HG02610 (cell line): ENCODE measurements around the gene TBC1D22A.
"Not testable (repeated sequence)": the region's sequence is repeated elsewhere in the genome, so short reads cannot be mapped to it uniquely, and the experiment has no call there.

Experiments
- ATAC-seq: cut with Tn5 transposase; IDR thresholded peaks from one replicate; pipeline ENCODE4 v1.9.1; 2021; ENCODE audit warnings: mild to moderate bottlenecking, moderate library complexity; ENCODE audit not compliant: unreplicated experiment

Gene TBC1D22A

DNA sequence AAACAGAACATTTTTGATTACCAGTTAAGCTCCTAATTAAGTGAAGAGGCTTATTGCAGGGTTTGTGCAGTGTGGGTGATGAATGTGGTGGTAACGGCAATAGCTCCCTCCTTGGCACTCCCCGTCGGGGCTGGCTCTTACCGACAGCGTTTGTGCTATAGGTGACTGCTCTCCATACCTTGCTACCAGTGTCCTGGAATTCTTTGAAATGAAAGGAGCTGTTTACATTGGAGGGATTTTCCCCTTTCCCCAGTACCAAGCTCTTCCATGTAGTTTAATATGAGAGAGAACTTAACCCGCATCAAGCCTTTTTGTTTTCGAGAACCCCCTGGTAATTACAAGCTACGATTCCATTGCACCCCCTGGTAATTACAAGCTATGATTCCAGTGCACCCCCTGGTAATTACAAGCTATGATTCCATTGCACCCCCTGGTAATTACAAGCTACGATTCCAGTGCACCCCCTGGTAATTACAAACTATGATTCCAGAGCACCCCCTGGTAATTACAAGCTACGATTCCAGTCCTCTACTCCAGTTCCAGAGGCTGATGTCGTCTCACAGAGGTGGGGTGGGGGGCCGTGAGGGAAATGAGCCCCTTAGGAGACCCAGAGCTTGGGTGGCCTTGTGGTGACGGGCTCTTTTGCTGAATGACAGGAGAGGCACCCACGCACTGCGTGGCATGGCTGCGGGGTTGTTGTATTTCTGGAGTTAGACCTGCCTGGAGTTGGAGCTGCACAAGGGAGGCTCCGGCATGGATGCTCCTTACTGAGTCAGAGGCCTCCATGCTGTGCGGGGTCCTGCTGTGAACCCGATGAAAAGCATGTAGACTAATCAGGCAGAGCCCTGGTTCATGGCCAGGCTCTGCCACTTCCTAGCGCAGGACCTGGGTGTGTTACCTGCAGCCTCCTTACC lies 205.3 kb downstream of the TBC1D22A start:
- ATAC-seq, result no peak

DNA sequence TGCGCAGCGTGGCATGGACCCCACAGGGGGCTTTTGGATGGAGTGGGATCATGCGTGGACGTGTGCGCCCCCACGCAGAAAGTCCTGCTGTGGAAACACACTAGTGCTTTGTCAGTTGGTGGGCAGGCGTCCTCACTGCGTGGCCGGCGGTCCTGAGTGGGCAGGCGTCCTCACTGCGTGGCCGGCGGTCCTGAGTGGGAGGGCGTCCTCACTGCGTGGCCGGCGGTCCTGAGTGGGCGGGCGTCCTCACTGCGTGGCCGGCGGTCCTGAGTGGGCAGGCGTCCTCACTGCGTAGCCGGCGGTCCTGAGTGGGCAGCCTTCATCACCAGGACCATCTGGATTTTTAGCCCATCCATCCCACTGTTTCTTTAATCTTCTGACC lies 205.9 kb downstream of the TBC1D22A start:
- no peak for ATAC-seq

DNA sequence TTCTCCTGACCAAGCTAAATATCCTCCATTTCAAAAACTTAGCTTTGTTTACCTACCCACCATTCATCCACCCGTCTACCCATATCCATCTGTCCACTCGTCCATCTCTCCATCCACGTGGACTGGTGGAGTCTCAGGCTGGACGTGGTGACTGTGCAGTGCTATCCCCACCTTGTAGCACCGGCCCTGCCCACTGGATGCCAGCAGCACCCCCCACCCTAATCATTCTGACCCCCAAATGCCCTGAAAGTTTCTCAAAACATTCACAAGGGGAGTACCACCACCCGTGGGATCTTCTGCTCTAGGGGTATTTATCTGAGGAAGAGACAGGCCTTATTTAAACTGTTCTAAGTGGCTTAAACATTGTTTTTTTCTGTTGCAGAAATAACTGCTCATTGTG lies 206.4 kb downstream of the TBC1D22A start:
- no peak for ATAC-seq

DNA sequence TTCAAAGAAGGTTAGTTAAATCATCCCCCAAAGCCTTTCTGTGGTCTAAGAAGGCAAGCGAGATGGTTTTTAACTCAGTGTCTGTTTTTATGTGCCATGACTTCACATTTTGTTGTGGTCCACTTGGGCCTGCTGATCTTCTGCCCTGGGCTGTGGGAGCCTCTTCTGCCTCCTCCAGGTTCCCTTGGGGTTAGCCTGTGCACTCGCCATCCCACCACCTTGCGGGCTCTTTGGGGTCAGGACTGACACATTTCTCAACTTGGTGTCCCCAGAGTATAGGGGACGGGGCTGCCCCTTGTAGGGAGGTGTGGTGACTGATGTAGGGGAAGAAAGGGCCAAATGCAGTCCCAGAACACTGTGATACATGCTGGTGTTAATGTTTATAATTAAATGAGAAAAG lies 207.0 kb downstream of the TBC1D22A start:
- ATAC-seq, result peak; percentile 84

DNA sequence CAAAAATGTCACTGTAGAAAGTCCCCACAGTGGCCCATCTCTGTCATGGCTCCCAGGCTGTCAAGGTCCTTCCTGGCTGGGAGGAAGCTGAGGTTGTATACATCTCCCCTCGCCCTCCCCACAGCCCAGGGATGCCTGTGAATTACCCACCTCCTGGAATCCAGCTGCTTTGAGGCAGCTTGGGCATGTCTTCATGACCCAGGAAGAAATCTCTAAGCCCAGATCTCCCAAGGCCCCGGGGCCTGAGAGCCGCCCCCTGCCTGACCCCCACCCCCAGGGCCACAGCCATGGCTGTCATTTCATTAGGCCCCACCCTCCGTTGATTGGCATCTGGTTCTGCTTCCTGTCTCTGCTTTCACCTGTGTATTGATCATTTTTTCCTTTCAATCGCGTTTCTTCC lies 207.5 kb downstream of the TBC1D22A start:
- ATAC-seq, result peak; percentile 17

DNA sequence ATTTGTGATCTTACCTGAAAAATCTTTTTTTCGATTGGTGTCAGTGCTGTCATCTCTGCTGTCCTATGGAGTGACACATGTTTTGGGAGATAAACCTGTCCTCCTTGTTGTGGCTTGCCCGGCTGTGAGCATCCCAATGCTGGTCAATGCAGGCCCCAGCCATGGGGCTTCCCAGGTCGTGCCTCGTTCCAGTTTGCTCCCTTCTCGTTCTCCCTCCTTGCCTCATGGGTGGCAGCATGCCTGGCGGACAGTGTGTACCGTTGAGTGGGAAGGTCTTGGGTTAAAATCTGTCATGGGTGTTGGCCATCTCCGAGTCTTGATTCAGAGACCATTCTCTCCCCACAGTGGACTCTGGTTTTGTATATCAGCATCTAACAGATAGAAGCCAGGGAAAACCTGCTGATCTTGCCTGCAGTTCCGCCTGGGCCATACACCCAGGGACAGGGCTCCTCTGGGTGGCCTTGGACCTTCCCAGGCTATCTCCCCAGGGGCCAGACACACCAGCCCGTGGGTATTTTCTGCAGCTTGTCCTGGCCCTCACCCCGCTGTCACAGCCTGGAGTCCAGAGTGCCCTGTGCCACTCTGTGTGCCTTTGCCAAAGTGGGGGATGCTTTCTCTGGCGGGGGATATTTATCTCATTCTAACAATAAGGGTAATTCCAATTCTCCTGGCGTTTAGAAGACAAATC lies 208.1 kb downstream of the TBC1D22A start:
- ATAC-seq, result no peak

DNA sequence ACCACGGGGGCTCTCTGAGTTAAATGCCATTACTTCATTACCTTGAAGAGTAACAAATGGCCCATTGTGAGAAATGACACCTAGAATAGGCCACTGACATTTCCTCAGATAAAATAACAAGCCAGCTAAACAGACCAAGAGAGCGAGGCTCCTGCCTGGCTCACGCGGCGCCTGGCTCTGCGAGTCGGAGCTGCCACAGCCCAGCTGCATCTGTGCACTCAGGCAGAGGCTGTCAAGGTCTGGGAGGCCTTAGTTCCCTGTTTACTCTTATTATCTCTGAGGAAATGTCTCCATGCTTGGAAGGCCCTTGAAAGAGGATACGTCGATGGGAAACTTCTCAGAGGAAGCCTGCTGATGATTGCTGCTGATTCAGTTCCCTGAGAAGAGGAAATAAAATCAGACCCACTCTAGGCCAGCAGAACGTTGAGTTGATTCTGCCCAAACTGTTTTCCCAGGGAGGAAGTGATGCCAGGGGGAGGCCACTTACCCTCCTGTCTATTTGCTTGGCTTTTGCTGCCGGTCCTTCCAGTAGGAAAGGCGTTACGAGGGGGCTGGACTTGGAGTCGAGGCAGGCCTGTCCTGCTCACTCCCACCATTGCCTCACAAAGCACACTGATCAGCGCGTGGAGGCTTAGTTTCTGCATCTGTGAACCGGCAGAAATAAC lies 208.8 kb downstream of the TBC1D22A start:
- ATAC-seq, result no peak

DNA sequence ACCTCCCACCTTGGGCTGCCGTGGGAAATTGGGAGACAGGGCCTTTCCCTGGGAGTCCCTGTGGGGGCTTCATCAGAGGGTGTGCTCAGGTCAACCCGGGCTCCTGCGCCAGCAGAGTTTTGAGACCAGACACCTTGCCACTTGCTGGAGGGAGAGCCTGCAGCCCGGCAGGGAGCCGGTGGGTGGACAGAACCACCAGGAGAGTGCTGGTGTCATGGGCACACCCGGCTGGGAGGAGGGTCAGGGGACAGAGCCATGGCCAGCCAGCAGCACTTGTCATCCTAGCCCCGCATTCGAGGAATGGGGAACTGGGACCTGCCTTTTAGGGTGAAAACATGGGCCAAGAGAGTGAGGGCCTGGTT lies 209.3 kb downstream of the TBC1D22A start:
- ATAC-seq, result no peak

DNA sequence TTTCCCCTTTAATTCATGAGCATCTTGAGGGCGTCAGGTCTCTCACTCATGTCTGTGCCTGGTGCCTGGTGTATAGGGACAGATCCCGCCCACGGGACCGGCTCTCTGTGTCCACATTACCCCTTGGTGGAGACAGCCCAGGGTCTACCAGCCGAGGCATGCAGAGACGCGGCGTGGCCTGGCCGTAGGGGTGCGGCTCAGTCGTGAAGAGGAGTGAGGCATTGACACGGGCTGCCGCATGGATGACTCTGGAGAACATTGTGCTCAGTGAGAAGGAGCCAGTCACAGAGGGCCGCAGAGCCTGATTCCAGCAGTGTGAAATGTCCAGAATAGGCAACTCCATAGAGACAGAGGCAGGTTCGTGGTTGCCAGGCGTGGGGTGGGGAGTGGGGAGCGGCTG lies 209.8 kb downstream of the TBC1D22A start:
- no peak for ATAC-seq

DNA sequence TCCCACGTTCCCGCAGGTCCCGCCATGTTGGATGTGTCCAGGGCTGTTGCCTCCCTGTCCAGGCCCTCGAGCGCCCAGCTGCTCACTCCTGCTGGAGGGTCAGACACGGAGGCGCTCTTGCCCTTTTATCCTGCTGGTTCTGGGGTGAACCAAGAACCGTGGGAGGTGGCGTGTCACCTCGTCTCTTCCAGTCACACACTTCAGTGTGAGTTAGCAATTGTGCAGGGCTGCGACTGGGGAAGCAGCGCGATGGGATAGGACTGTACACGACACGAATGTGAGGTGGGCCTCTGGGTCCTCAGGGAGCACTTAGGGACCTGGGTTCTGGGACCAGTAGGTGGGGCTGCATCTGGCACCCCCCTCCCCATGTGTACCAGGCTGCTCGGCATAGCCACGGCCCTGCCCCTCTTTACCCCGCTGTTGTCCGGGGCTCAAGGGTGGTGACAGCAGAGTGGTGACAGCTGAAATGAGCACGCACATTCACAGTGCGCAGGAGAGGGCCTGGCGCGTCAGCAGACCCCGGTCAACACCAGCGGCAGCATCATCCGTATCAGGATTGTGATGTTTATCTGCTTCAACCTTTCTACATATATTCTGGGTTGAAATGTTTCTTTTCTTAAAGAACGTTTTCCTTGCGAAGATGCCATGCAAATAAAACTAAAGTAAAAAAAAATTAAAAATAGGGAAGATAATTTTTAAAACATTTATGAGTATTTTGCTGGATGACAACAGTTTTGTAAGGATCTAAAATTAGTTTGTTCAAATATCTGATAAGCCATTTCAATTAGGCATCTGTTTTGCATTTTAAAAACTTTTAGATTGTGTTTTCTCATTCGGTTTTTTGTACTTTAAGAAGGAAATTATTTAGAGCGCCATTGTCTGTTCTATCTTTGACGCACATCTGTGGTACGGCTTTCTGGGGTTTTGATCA lies 210.7 kb downstream of the TBC1D22A start:
- no peak for ATAC-seq

DNA sequence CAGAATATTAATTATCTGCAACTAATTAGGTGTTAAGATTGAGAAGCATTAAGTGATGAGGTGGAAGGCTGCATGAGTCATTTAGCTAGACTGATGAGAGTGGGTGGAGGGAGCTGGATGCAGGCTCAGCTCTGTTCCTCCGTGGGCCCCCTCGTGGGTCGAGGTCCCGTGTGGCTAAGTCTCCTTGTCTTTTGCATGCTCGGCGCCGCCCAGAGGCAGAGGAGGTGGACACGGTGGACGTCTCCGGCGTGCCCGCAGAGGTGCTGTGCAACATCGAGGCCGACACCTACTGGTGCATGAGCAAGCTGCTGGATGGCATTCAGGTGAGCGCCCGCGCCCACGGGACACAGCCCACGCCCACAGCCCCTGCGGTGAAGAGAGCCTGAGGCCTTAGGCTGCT lies 211.6 kb downstream of the TBC1D22A start:
- no peak for ATAC-seq

DNA sequence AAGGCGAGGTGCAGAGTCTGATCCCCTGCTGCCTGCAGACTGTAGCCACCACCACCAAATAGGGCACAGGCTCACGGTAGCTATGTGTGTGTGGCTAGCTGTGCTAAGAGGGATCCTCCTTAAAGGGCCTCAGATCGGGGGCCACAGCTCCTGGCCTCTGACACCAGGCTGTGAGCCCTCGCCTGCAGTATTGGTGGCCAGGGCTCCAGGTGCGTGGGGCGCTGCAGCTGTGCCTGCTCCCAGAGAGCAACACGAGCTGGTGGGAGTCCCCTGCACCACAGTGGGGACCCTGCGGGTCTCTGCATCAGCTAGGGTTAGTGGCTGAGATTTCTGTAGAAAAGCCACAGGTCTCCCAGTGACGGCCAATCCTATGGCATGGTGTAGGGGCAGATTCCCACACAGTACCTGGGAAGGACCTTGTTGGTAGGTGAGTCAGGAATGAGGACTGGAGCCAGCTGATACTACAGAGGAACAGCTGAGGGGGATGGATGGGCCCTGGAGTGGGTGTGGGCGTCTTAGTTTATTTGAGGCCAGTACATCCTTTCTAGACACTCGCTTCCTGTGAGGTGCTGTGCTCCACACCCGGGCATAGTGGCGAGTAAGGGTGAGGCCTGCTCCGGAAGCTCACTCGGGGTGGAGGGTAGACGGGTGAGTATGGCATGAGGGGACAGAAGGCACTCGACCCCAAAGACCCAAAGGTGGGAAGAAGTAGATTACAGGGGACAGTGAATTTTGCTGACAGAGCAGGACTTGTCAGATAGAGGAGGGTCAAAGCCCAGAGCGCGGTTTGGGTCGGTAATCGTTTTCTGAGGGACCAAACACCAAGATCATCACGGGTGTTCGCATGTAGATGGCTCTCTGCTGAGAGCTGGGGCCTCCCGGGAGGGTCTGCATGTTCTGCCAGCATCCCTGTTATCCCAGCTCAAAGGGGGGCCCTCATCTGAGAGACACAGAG lies 212.5 kb downstream of the TBC1D22A start:
- no peak for ATAC-seq

DNA sequence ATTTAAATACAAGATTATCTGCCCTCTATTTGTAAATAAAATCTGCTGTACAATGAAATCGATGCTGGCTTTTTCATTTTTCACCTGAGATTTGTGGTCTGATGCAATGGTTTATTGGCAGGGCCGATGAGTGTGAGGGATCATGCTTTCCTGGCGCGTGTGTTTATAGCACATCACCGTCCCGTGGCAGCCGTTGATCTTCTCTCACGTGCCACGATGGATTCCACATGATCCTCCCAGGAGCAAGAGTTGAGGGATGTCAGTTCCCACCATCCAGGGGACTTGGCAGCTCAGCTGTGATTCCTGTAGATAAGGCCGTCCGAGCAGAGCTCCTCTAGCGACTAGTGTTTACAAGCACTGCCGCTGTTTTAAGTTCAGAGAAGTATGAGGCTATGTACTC lies 213.7 kb downstream of the TBC1D22A start:
- ATAC-seq, result no peak

DNA sequence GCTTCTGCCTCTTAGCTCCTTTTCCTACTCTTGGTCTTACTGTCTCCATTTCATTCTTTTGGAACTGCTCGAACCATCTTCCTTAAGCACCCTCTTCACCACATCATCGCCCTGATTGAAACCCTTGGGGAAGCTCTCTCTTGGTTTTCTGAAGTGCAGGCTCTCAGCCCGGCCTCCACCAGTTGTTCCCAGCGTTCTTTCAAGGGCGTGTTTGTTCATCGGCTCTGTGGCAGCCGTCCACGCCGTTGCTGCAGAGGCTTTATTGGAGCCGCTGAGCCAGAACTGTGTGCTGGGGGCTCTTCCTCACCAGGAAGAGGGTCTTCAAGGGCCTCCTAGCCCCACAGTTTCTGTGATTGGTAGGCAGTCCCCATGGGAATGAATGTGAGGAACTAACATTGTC lies 214.1 kb downstream of the TBC1D22A start:
- ATAC-seq, result no peak

DNA sequence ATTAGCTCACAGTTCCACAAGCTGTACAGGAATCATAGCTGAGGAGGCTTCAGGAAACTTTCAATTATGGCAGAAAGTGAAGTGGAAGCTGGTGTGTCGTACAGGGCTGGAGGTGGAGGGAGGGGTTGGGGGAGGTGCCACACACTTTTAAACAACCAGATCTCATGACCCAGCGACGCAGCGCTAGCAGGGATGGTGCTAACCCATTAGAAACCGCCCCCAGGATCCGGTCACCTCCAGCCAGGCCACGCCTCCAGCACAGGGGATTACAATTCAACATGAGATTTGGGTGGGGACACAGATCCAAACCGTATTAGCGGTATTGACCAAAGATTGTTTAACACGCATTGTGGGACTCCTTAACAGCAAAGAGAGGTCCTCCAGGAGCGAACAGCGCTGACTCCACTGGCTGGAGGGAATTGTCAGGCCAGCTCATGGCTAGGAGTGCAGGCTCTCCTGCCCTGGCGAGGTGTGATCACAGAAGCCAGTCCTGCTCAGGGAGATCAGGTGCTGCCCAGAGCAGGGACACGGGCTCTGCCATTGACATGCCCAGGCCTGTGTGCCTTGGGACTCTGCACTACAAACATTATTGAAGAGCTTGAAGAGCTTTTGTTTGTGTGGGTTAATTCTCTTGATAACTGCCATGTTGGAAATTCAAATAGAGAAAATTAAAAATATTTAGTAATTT lies 215.3 kb downstream of the TBC1D22A start:
- ATAC-seq, result no peak

DNA sequence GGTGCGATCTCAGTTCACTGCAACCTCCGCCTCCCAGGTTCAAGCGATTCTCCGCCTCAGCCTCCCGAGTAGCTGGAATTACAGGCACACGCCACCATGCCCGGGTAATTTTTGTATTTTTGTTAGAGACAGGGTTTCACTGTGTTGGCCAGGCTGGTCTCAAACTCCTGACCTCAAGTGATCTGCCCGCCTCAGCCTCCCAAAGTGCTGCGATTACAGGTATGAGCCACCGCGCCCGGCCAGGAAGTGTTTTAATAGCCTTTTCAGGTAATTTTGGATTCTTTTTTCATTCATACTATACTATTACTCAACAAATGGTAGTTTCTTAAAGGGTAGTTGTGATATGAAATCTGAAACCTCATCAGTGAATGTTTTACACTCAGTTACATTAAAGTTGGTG lies 216.2 kb downstream of the TBC1D22A start:
- ATAC-seq, result not testable (repeated sequence)

DNA sequence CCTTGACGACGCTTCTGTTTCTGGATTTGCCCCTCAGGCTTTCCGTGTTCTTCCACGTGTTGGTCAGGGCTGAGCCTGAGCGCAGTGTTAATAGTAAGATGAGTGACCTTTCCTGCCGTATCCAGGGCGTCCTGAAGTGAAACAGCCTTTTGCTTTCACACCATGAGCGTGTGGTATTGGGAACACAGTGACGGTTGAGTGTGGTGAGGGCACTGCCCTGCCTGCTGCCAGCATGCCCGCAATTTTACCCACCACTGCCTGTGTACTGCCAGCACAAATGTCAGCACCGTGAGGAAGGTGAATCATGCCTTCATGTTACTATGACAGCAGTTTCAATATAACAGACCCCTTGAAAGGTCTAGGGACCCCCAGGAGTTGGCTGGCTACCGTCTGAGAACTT lies 217.1 kb downstream of the TBC1D22A start:
- ATAC-seq, result no peak

DNA sequence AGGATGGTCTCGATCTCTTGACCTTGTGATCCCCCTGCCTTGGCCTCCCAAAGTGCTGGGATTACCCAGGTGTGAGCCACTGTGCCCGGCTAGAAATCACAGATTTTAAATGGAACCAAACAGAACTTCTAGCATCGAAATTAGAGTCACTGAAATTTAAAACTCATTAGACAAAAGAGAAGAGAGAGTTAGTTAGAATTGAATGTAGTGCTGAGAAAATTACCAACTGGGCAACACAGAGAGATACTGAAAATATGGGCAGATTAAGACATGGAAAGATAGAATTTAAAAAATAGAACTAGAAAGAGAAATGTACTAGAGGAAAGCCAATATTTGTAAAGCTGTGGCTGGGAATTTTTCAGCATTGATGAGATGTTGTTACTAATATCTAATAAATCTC lies 217.9 kb downstream of the TBC1D22A start:
- no peak for ATAC-seq

DNA sequence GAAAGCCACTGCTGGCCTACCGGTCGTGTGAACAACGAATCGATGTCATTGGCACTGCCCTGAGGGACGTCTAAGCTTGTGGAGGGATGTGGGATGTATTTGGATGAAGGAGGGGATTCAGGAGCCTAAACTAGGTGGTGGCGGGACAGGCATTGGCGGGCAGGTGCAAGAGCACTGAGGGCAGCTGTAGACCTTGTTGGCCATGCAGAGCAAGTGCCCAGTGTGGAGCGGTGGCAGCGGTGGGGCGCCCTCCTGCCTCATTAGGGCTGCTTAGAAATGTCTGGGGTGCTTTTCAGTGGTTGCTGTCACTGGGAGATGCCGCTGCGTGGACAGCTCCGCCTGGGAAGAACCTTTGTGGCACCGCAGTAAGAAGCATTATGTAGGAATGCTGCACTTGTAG lies 220.2 kb downstream of the TBC1D22A start:
- ATAC-seq, result no peak
